GM19397 (cell line): ENCODE measurements around the gene RAMP3.

Experiments
- ATAC-seq: cut with Tn5 transposase; IDR thresholded peaks from one replicate; pipeline ENCODE4 v1.9.1; 2021; ENCODE audit warnings: mild to moderate bottlenecking, moderate library complexity; ENCODE audit not compliant: unreplicated experiment

Gene RAMP3

DNA sequence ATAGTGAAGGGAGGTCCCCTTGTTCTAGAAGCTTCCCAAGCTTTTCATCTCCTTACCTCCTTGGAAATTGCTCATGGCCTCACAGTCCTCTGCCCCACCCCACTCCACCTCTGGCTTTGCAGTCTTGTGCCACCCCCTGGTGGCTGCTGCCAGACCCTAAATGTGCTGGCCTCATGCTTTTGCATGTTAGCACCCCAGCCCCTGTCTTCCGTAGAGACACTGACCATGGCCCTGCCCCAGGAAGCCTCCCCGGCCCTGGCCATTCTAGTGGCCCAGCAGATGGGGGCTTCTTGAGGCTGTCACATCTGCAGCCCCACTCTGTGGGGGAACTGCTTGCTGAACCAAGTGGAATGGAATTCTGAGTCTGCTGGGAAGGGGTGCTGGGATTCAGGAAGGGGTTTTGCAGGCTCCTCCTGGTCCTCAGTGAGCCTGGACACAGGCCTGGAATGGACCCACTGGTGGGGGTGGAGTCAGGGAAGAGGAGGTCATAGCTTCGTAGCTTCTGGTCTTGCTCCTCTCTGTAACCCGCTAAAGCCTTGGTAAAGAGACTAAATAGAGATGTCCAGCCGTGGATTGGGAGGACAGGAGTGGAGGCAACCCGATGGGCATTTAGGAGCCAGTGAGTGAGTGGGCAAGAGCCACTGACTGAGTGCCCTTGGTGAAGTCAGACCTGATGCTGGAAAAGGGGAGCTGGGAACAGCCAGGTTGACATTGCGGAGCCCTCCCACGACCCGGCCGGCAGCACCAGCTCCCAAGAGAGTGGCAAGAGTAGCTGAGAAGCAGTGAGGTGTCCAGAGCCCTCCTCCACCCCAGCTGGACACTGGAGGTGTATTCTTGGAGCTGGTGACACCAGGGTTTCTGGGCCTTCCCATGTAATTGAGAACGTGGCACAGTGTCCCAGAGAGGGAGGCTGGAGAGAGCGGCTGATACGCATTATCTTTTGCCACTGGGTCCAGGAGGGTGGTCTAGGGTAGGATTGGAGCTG lies 20.9 kb downstream of the RAMP3 start:
- no peak for ATAC-seq

GRCh38 chr7:45179666-45180065 lies 22.1 kb downstream of the RAMP3 start:
- no peak for ATAC-seq

DNA sequence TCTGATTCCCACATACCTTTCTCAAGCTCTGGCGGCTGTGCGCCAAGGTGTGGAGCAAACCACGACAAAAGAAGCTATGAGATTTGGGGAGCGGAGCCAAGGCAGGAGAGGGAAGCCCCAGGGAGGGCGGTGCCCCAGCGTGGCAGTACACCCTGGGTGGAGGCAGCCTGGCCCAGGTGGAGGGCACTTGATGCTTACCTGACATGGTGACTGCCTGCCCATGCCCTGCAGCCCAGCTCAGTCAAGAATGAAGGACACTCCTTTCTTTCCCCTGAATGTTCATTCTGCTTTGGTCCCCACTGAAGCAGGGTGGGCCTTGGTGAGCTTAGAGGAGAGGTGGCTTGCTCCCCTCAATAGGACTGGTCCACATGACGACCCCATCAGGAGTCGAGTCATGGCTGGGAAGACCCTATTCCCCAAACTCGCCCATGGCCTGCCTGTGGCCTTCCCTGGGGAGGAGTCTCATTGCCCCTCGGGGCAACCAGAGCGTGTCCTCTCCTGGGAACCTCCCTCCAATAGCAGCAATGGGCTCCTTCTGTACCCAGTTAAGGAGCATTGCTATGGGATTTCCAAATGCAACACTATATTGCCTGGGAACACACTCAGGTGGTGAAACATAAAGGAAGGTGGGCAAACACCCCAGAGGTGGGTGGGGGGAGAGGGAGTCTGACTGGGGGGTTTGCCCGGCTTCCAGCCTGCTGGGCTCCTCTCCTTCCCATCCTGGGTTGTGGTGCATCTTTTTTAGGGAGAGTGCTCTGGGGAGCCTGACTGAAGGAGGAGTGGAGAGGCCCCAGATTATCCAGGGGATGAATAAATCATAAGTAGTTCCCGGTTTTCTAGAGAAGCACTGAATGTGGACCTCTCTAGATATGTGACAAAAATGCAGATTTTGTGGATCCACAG lies 22.7 kb downstream of the RAMP3 start:
- no peak for ATAC-seq

DNA sequence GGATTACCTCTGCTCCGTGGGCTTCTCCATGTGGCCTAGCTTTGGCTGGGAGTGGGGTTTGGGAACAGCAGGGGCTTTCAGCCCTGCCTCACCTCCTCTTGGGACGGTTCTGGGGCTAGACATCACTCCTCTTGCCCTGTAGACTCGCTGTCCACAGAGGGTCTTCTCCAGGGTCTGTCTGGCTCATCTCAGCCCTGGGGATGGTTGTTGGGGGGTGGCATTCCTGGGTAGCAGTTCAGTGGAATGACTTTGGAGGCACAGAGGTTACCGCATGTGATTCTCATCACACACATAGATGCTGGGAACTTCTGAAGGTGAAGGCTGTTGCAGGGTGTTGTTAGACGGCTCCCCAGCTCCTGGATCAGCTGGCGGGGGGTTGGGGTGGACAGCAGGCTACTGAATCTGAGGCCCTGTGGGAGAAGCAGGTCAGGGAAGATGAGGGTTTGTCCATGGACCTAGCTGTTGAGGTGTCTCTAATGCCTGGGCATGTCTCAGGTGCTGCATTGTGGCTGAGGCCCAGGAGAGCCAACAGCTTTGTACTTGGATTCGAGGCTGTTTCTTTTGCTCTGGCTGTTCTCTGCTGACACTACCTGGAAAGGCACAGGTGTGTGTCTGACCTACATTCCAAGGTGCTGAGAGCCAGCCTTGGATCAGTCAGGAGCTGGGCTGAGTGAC lies 23.8 kb downstream of the RAMP3 start:
- no peak for ATAC-seq

DNA sequence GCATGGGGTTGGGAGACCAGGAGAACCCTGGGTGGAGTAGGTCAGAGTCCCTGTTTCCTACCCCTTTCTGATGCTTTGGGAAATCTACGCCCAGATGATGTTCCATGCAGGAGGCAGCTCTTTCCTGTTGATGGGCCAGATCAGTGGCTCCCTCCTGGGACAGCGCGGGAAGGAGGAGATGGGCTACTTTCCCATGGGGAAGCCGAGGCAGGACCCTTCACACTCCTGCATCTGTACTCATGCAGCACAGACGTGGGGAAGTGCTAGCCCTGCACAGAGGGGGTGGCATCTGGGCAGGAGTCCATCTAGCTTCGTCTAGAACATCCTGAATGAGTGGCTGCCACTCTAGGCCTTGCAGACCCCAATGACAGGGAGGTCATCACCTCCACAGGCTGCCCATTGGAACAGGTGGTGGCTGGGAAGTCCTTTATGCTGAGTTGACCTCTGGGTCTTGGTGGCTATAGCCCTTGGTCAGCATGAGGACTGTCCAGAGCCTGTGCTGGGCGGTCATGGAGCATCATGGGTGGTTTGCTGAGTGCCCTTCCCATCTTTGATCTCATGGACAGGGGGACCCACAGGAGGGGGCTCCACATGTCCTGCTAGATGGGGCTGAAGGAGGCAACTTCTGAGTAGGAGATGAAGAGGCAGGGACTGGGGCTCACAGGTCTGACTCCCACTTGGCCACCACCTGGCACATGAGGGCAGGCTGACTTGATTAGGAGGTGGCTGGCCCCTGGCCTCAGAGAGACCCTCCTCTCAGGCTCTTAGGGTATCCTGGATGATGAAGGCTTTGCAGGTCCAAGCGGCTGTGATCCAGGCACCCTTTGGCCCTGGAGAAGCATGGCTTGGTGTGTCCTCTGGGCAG lies 24.6 kb downstream of the RAMP3 start:
- no peak for ATAC-seq

- ATAC-seq, result no peak
Observed at GRCh38 chr7:45182856-45183710, 25.5 kb downstream of the RAMP3 start.

- ATAC-seq, result no peak
Observed at GRCh38 chr7:45183711-45184210, 26.2 kb downstream of the RAMP3 start.

GRCh38 chr7:45184326-45185027 lies 26.9 kb downstream of the RAMP3 start:
- ATAC-seq, result no peak

GRCh38 chr7:45185028-45185863 lies 27.7 kb downstream of the RAMP3 start:
- no peak for ATAC-seq

- ATAC-seq, result no peak
Observed at GRCh38 chr7:45185864-45186250, 28.3 kb downstream of the RAMP3 start.

DNA sequence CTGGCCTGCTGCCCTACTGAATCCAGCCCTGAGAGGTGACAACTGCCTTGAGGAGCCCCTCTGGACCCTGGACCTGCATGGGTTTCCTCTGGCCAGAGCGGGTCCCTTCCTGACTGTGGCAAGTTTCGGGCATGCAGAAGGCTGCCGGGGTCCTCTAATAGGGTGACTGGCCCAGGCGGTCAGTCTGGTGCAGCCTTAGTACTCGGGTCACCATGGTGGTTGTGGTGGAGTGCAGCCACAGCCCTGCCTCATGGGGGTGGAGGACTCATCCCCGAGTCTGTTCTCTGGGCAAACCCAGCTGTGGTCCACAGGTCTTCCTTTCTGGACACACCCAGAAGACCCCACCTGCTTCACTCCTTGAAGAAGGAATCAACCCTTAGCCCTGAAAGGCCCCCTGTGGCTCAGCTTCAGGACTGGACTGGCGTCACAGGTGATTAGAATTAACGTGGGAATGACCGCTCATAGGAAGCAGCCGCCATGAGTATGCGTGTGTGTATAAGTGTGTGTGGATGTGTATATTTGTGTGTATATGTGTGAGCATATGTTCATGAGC lies 28.7 kb downstream of the RAMP3 start:
- ATAC-seq, result no peak

DNA sequence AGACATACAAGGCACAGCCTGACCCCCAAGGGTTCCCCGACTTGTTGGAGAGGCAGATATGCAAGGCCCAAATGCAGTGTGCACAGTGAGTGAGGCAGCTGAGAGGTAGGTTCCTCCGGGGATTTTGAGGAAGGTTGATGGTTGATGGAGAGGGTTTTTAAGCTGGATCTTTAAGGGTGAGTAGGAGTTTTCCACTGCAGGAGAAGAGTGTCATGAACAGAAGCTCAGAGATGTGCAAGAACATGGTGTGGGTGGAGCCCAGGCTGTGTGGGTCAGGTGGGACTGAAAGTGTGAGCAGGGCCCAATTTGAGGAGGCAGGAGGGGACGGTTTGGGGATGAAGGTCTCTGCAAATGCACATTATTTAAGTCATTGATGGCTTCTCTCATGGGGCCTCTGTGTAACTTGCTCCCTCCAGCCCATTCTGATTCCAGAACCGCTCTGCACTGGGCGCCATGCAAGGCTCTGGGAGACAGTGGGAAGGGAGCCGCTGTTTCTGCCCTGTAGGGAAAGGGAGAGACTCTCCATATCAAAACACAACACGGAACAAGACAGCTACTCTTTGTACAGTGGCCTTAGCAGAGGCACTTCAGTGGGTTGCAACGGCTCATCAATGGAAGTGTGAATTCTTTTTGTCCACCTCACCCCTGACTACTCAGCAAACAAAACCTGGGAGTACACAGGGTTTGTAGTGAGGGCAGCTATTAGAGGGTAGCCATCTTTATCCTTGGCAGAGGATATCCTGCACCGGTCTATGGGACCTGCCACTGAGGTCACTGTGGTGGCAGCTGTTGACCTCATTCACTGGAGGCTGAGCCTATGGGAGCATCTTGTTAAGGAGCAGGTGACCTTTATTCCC lies 29.7 kb downstream of the RAMP3 start:
- no peak for ATAC-seq

DNA sequence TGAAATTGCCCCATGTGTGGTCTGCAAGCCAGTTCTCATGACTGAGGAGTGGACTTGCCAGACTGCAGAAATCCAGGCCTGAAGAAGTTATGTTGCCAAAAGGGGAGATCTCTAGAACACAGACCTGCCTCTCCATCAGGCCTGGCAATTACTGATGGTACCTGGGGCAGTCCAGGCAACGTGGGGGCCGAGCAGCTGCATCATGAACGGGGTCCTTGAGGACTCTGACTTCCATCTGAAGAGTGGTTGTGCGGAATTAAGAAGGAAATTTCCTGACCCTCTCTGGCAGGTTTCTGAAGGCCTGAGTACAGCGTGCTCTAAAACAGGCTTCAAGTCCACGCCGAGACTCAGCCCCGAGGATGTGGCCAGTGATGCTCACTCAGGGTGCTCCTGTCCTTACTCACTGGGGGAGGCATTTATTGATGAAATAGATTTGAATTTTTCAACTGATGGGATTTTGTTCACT lies 30.4 kb downstream of the RAMP3 start:
- ATAC-seq, result no peak

DNA sequence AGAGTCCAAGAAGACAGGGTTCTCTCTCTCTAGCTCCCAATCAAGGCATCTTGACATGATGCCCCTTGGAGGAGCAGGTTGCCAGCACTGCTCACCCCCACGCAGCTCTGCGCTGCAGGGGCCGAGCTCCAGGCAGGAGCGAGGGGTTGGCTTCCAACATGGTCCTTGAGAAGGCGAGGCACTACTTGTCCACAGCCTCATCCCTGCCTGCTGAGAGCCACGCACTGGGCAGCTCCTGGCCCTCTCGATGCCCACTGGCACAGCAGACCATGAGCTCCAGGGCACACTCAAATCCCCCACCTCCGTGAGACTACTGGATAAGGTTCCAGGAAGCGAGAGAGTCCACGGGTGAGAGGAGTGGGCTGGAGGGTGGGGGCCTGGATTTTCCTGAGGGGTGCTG lies 31.1 kb downstream of the RAMP3 start:
- ATAC-seq, result no peak

DNA sequence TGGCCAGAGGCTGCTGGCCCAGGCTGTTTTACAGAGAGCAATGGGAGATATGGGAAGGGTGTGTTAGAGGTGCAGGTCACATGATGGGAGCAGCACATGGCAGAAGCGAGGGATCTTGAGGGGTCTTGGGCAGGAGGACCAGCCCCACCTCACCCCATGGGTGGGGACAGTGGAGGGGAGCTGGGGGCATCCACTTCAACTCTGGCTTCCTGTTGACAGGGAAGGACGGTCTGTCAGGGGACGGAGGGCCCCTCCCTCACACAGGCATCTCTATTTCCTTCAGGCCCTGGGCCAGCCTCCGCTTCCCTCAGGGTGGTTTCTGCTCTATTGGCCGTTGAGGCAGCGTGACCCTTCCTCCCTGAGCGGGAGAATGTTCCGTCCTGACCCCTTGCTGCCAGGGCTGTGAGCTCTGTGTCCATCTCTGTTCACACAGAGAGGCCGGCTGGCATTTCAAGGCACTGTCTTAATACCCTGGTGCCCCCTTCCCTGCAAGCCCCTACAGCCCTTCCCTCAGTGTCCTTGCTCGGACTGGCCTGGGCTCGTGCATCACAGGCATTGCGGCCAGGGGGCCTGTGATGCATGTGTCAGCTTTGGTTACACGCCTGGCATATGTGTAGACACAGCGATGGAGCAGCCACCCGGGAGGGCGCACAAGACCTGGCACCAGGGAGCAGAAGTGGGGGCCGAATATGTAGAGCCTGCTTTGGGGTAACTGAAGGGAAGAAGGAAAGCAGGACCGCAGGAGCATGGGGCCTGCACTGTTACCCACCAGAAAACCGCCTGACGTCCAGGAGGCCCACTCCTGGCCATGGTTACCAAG lies 31.8 kb downstream of the RAMP3 start:
- ATAC-seq, result no peak
